PC-9 (cell line): ENCODE results near the gene LILRB3. TPM values are rescaled to one million over a fixed set of nuclear protein-coding genes. Genes with fewer than 3 reads are reported as not detected.
"Not testable (repeated sequence)": the region's sequence is repeated elsewhere in the genome, so short reads cannot be mapped to it uniquely, and the experiment has no call there.

Experiments used
- BruUV-seq: library from RNA; stranded (reverse); fragments of 400-500 nt; replicated peaks from 2 replicates; lab custom pipeline; 2021; lab: Mats Ljungman, UMichigan
- CTCF ChIA-PET: fragments of 300-600 bp; sonication (Branson Sonifier 250); formaldehyde crosslinking; loops from one replicate; lab custom pipeline; 2022; ENCODE audit warnings: antibody characterized with exemption; lab: Charles Lee
- POLR2A ChIA-PET: fragments of 300-600 bp; sonication (Branson Sonifier 250); formaldehyde crosslinking; loops from one replicate; lab custom pipeline; 2022; ENCODE audit warnings: antibody characterized with exemption; ENCODE audit not compliant: unreplicated experiment; lab: Charles Lee
- DNase-seq, 2 experiments: peaks; one replicate each; pipeline versions ENCODE4 v3.0.0 to v3.0.0-alpha.2; 2015 to 2022; ENCODE audit warnings: mixed read lengths in 1 of 2
- H2AFZ ChIP-seq: fragments of 200-600 bp; sonication (generic); 2 replicates; pipeline ENCODE4 v1.8.1; 2017; ENCODE audit warnings: antibody characterized with exemption
- H3F3A ChIP-seq: fragments of 200-600 bp; sonication (generic); 2 replicates; pipeline ENCODE4 v1.8.1; 2017; ENCODE audit warnings: antibody characterized with exemption, mild to moderate bottlenecking, low read depth; ENCODE audit not compliant: insufficient read depth
- H3K27ac ChIP-seq: fragments of 200-600 bp; sonication (generic); 2 replicates; pipeline ENCODE4 v1.6.1; 2016; ENCODE audit warnings: mixed run types
- H3K27me3 ChIP-seq: fragments of 200-600 bp; sonication (generic); 2 replicates; pipeline ENCODE4 v1.6.1; 2016; ENCODE audit warnings: low read depth, mixed run types; ENCODE audit not compliant: insufficient read depth
- H3K36me3 ChIP-seq: fragments of 200-600 bp; sonication (generic); 2 replicates; pipeline ENCODE4 v1.6.1; 2016; ENCODE audit warnings: low read depth, mixed run types
- H3K4me1 ChIP-seq: fragments of 200-600 bp; sonication (generic); replicated peaks from 2 replicates; pipeline ENCODE4 v1.6.1; 2016; ENCODE audit warnings: mixed run types; ENCODE audit not compliant: insufficient read depth
- H3K4me2 ChIP-seq: fragments of 200-600 bp; sonication (generic); 2 replicates; pipeline ENCODE4 v1.6.1; 2017; ENCODE audit warnings: mixed run types
- H3K4me3 ChIP-seq: fragments of 200-600 bp; sonication (generic); 2 replicates; pipeline ENCODE4 v1.6.1; 2016; ENCODE audit warnings: mixed run types
- H3K79me2 ChIP-seq: fragments of 200-600 bp; sonication (generic); 2 replicates; pipeline ENCODE4 v1.6.1; 2017; ENCODE audit warnings: low read depth, mixed run types
- H3K9me2 ChIP-seq: fragments of 200-600 bp; sonication (generic); 2 replicates; pipeline ENCODE4 v1.8.1; 2017; ENCODE audit warnings: mild to moderate bottlenecking; ENCODE audit not compliant: insufficient read depth
- H3K9me3 ChIP-seq: fragments of 200-600 bp; sonication (generic); 2 replicates; pipeline ENCODE4 v1.8.1; 2016; ENCODE audit warnings: low read depth; ENCODE audit not compliant: insufficient read depth
- H4K20me1 ChIP-seq: fragments of 200-600 bp; sonication (generic); 2 replicates; pipeline ENCODE4 v1.8.1; 2017; ENCODE audit not compliant: insufficient read depth
- EZH2 ChIP-seq: fragments of 200-600 bp; sonication (generic); IDR thresholded peaks from 2 replicates; pipeline ENCODE4 v1.8.0; 2017; ENCODE audit warnings: antibody characterized with exemption, low read depth
- intact Hi-C: fragments of 100-400 bp; cut with micrococcal nuclease; formaldehyde crosslinking; loops from one replicate; pipeline ENCODE4 v1.10.0; 2022; ENCODE audit not compliant: unreplicated experiment
- total RNA-seq: library from RNA; stranded (reverse); gene quantifications from 2 replicates; pipeline ENCODE4 v1.2.3, GENCODE V29; 2021
- TF ChIP-seq, protein P1 (sequence below): fragments of 200-600 bp; sonication (generic); conservative IDR thresholded peaks from 2 replicates; pipeline ENCODE4 v1.6.1; 2017; ENCODE audit warnings: mixed run types, antibody characterized with exemption, mild to moderate bottlenecking, moderate library complexity

Gene LILRB3
- total RNA-seq, 1 experiment from 2014 or later = not detected

DNA sequence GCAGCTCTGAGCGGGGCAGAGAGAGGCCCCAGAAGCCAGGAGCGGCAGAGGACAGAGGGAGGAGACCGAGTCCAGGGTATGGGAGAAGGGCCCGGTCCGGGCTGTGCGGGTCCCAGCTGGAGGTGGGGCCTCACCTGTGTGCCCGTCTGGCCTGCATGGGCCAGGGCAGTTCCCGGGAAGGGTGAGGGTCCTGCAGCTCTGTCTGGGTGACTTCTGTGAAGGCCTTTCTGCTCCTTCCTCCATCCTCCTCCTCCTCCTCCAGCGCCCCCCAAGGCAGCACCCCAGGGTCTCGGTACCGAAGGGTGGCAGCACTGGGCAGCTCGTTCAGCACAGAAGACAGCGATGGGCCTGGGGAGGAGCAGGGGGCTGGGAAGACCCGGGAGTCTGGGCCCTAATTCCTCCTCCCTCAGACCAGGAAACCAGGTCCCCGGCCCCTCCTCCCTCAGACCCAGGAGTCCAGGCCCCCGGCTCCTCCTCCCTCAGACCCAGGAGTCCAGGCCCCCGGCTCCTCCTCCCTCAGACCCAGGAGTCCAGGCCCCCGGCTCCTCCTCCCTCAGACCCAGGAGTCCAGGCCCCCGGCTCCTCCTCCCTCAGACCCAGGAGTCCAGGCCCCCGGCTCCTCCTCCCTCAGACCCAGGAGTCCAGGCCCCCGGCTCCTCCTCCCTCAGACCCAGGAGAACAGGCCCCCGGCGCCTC, 50.9 kb downstream of the LILRB3 start:
- CTCF ChIA-PET = interaction anchor here (0.5 to 1.5 kb wide), 5 partner anchors 8 to 1038 kb away, joined by 3 to 10 read pairs (median 4); no protein-coding TSS in a partner anchor
- not testable (repeated sequence) for H3K9me3 ChIP-seq, BruUV-seq, H2AFZ ChIP-seq, H3K36me3 ChIP-seq, H3K27me3 ChIP-seq, H3K79me2 ChIP-seq, H3K9me2 ChIP-seq
- DNase-seq = peak in 1 of 2 experiments; percentile 71
- Histone ChIP-seq H3K4me3 (peak overlapping the region; percentile 77), H3F3A (peaks cover 53% of the 10 kb centered on the region; the same call in 1 of the 2 replicates), H4K20me1 (peaks cover 29% of the 10 kb centered on the region), H3K27ac (peak overlapping the region; percentile 5; the same call in 1 of the 2 replicates), H3K4me2 (peak overlapping the region; percentile 78), H3K4me1 (peaks cover 14% of the 10 kb centered on the region; the same call in 1 of the 2 replicates)
- POLR2A ChIA-PET = interaction anchor here (1.1 to 3.3 kb wide), 2 partner anchors 13 to 17 kb away, joined by 4 to 50 read pairs; partner anchors contain the start of genes LENG1 and MBOAT7
- intact Hi-C loops = loop anchor here (1.0 kb wide), 2 partner anchors 10 to 59 kb away; no protein-coding TSS in a partner anchor
- TF ChIP-seq, protein P1, sequence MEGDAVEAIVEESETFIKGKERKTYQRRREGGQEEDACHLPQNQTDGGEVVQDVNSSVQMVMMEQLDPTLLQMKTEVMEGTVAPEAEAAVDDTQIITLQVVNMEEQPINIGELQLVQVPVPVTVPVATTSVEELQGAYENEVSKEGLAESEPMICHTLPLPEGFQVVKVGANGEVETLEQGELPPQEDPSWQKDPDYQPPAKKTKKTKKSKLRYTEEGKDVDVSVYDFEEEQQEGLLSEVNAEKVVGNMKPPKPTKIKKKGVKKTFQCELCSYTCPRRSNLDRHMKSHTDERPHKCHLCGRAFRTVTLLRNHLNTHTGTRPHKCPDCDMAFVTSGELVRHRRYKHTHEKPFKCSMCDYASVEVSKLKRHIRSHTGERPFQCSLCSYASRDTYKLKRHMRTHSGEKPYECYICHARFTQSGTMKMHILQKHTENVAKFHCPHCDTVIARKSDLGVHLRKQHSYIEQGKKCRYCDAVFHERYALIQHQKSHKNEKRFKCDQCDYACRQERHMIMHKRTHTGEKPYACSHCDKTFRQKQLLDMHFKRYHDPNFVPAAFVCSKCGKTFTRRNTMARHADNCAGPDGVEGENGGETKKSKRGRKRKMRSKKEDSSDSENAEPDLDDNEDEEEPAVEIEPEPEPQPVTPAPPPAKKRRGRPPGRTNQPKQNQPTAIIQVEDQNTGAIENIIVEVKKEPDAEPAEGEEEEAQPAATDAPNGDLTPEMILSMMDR = peak; percentile 40; the same call in 1 of the 2 replicates

DNA sequence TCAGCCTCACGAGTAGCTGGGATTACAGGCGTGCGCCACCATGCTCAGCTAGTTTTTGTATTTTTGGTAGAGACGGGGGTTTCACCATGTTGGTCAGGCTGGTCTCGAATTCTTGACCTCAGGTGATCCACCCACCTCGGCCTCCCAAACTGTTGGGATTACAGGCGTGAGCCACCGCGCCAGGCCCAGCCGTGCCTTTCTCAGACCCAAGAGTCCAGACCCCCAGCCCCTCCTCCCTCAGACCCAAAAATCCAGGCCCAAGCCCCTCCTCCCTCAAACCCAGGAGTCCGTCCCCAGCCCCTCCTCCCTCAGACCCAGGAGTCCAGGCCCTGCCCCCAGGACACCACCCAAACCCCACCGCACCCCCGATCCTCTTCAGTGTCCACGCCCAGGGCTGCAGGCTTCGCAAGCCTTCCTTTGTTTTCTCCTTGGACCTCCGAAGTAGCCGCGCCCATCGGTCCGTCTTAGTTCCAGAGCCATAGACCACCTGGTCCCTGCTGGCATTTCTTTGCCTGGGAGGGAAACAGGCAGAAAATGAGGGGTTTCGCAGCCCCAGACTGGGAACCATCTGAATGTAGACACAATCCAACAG, 53.6 kb downstream of the LILRB3 start:
- CTCF ChIA-PET = interaction anchor here (0.7 to 1.0 kb wide), 2 partner anchors 11 to 19 kb away, joined by 3 to 5 read pairs; no protein-coding TSS in a partner anchor
- no peak for TF ChIP-seq EZH2
- TF ChIP-seq, protein P1 = no peak
- intact Hi-C loops = loop anchor here (10.0 kb wide), 1 partner anchor 296 kb away; the partner anchor contains the start of gene LENG9

More for the DNA sequence above, 53.6 kb downstream of the LILRB3 start:
- Histone ChIP-seq H3K9me2 (no peaks in the 10 kb centered on the region), H3K79me2 (peaks cover 6% of the 10 kb centered on the region), H3K36me3 (no peaks in the 10 kb centered on the region), H3K4me2 (no peak overlapping the region), H3K9me3 (no peaks in the 10 kb centered on the region), H2AFZ (no peak overlapping the region), H3K27ac (no peak overlapping the region), H3F3A (peaks cover 43% of the 10 kb centered on the region; the same call in 1 of the 2 replicates), H3K4me3 (no peak overlapping the region), H3K27me3 (no peaks in the 10 kb centered on the region), H3K4me1 (peaks cover 14% of the 10 kb centered on the region; the same call in 1 of the 2 replicates), H4K20me1 (peaks cover 20% of the 10 kb centered on the region)
- POLR2A ChIA-PET = interaction anchor here (0.6 kb wide), 1 partner anchor 1477 kb away, joined by 12 read pairs; no protein-coding TSS in a partner anchor
- BruUV-seq = no TSS peak
- no peak for DNase-seq
